ENCODE results near the gene FAM186B. TPM values are rescaled to one million over a fixed set of nuclear protein-coding genes. Genes with fewer than 3 reads are reported as not detected.

Gene FAM186B
- total and polyA plus RNA-seq, 3 donors from 2014 or later: 54.9 to 178 (median 68.6) TPM

DNA sequence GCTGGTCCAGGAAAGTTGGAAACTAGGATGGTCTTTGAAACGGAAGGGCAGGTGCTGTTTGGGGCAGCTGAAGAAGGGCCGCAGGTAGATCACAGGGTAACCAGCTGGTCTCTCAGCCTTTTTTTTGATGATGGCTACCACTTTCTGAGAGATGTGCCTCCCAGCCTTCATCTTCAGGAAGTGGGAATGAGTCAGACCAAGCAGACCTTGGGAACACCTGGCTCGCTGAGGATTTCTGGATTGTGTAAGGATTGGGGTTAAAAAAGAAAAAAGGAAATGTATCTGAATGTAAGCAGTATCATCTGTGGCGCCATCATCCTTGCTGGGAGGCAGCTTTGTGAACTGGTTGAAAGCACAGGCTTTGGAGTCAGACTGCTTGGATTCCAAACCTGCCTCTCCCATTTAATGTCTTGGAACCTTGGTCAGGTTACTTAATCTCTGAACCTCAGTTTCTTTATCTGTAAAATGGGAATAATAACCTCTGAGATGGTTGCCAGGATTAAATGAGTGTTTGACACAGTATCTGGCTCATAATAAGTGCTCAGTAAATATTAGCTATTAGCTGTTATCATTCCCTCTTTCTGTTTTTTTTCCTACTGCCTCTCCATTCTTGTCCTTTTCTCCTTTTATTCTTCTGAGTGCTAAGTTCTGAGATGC lies 19.6 kb upstream of the FAM186B start:
- Histone ChIP-seq H3K4me1 (peaks cover 11% of the 10 kb centered on the region), H3K36me3 (ENCODE audit: low read depth, missing control alignments) (no peaks in the 10 kb centered on the region), H3K27me3 (no peaks in the 10 kb centered on the region), H3K27ac (no peak overlapping the region), H3K9me3 (no peaks in the 10 kb centered on the region), H3K4me3 (no peak overlapping the region)
- 34 to 51% methylated on average over 4 of the region's 4 CpGs for WGBS, 2 donors
- intact Hi-C loops (cut with DNase I; ENCODE audit: low total_unique reads): no loop called here
- DNase-seq: no peak
- no peak for TF ChIP-seq POLR2A (IDR thresholded peaks at IDR 0.05)
- TF ChIP-seq, protein P1, sequence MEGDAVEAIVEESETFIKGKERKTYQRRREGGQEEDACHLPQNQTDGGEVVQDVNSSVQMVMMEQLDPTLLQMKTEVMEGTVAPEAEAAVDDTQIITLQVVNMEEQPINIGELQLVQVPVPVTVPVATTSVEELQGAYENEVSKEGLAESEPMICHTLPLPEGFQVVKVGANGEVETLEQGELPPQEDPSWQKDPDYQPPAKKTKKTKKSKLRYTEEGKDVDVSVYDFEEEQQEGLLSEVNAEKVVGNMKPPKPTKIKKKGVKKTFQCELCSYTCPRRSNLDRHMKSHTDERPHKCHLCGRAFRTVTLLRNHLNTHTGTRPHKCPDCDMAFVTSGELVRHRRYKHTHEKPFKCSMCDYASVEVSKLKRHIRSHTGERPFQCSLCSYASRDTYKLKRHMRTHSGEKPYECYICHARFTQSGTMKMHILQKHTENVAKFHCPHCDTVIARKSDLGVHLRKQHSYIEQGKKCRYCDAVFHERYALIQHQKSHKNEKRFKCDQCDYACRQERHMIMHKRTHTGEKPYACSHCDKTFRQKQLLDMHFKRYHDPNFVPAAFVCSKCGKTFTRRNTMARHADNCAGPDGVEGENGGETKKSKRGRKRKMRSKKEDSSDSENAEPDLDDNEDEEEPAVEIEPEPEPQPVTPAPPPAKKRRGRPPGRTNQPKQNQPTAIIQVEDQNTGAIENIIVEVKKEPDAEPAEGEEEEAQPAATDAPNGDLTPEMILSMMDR (IDR thresholded peaks at IDR 0.05): no peak

DNA sequence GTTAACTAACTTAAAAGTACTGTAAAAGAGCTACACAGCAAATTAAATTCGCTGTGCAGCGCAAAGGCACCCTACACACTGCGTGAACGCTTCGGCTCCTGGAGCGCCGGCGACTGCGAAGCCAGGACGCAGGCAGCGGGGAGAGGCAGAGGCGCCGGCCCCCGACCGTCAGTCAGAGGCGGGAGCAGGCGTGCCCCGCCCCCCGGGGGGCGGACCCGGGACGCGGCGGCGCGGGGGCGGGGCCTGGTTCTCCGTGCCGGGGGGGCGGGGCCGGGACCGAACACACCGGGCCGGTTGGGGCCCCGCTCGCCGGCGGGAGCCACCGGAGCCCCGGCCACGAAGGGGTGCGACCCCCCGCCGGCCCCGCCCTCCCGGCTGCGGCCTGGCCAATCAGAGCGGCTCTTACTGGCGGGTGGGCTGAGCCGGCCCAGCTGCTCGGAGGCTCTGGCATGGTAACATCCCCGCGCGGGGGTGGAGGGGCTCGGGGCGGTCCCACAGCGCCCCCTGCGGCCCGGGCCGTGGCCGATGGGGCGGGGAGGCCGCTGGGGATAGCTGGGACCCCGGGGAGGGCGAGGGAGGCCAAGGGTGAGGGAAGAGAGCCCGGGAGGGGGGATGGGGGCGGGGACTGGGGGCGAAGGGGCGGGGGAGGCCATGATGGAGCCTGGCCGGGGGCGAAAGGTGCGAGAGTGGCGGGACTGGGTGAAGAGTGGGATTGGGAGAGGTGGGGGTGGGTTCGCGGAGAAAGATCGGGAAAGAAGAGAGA lies 17.9 kb upstream of the FAM186B start, which contains the start of gene PRPF40B:
Gene PRPF40B (plus strand): TSS at position 420 of the 763 bp plus-strand sequence. CDS start 30 bp downstream, at position 450.
- 1 to 2% methylated on average over 33 to 73 of the region's 76 CpGs for WGBS, 2 donors

DNA sequence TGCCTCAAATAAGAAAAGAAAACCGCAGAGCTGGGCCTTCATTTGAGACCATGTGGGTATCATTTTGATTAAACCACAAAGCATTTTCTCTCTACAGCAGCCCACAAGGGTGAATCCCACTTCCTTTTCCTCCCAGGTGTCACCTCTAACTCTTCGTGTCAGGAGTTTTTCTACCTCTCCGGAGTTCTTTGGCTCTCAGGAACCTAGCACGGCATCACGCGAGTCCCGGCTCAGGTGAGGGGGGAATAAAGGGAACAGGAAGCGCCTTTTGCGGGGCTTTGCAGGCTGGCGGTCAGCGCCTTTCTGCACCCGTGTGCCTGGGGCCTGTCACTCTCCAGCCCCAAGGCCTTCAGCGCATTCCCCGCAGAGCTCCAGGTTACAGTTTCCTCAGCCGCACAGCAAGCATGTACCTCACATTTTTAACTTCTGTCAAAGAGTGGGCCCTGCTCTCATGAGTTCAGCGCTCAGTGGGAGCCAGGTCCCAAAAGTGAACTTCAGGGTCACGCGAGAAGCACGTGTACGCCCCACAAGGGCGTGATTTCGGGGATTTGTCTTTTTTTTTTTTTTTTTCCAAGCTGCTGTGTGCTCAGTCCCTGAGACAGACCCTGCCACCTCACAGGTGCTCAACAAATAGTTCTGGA lies 17.2 kb upstream of the FAM186B start:
- peaks cover 11% of the 10 kb centered on the region for H3K4me1 ChIP-seq
- TF ChIP-seq POLR2A (IDR thresholded peaks at IDR 0.05): no peak
- TF ChIP-seq, protein P1 (IDR thresholded peaks at IDR 0.05): no peak

More for the DNA sequence above, 17.9 kb upstream of the FAM186B start, which contains the start of gene PRPF40B:
- peaks cover 11% of the 10 kb centered on the region for H3K4me1 ChIP-seq
- no peaks in the 10 kb centered on the region for H3K36me3 ChIP-seq (ENCODE audit: low read depth, missing control alignments)
- intact Hi-C loops (cut with DNase I; ENCODE audit: low total_unique reads): no loop called here
- no peaks in the 10 kb centered on the region for H3K9me3 ChIP-seq
- peak within 1 kb of the TSS; percentile 67 to 70 for H3K4me3 ChIP-seq
- peak; percentile 91 for DNase-seq
- TF ChIP-seq POLR2A (IDR thresholded peaks at IDR 0.05): peak; percentile 46
- TF ChIP-seq, protein P1 (IDR thresholded peaks at IDR 0.05): peak; percentile 13 to 63 (median 54)
- no peaks in the 10 kb centered on the region for H3K27me3 ChIP-seq
- H3K27ac ChIP-seq: peak within 1 kb of the TSS; percentile 67 to 89

DNA sequence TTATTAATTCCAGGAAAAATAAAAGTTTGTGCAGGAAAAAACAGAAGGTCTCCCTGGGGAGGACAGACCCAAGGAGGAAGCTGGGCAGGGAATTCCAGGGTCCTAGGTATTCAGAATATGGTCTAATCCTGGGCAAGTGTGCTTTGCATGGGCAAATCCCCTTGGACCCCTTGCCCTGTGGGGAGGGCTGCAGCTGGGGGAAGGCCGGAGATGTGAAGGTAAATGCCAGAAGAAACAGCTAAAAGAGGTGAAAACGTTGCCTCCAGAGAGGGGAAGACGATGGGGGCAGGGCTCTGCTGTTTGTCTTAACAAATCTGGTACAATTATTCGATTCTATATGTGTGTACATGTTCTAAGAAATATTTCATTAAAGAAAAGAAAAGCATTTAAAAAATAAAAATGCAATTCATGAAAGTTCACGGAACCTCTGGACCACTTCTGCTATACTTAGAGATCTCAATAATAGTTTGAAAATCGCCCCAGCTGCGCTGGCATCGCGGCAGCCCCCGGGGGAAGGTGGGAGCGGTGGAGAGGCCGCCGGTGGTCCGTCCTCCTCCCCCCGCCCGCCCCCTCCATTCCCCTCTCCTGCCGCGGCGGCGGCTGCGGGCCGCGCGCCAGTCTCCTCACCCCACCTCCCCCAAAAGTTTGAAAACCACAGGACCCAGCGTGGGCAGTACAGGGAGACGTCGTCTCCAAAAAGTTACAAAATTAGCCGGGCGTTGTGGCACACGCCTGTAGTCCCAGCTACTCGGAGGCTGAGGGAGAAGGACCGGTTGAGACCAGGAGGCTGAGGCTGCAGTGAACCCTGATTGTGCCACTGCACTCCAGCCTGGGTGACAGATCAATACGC lies 16.4 kb upstream of the FAM186B start:
- intact Hi-C loops (cut with DNase I; ENCODE audit: low total_unique reads): no loop called here
- Histone ChIP-seq H3K36me3 (ENCODE audit: low read depth, missing control alignments) (no peaks in the 10 kb centered on the region), H3K9me3 (no peaks in the 10 kb centered on the region), H3K4me3 (peak overlapping the region; percentile 67 to 70), H3K4me1 (peaks cover 11% of the 10 kb centered on the region), H3K27me3 (no peaks in the 10 kb centered on the region), H3K27ac (peak overlapping the region; percentile 65 to 89)
- WGBS, 2 donors: 2 to 3% methylated on average over 31 to 33 of the region's 33 CpGs
- TF ChIP-seq, protein P1 (IDR thresholded peaks at IDR 0.05): no peak
- TF ChIP-seq POLR2A (IDR thresholded peaks at IDR 0.05): no peak
- no peak for DNase-seq

More for the DNA sequence above, 17.2 kb upstream of the FAM186B start:
- H3K9me3 ChIP-seq: no peaks in the 10 kb centered on the region
- intact Hi-C loops (cut with DNase I; ENCODE audit: low total_unique reads): no loop called here
- H3K27ac ChIP-seq: peak overlapping the region; percentile 65 to 89
- WGBS, 2 donors: 0 to 1% methylated on average over 15 to 22 of the region's 22 CpGs
- H3K27me3 ChIP-seq: no peaks in the 10 kb centered on the region
- peak; percentile 55 for DNase-seq
- H3K4me3 ChIP-seq: peak overlapping the region; percentile 67 to 70
- no peaks in the 10 kb centered on the region for H3K36me3 ChIP-seq (ENCODE audit: low read depth, missing control alignments)
